Trophoblast cell (in vitro differentiated cells and primary cell): ENCODE measurements around the gene PTPRU.
A peak's percentile ranks its signal among the peaks of the same experiment; 100 is the strongest.

Source experiments
- DNase-seq, 2 donors: peaks; one replicate each; pipeline ENCODE4 v3.0.0-alpha.2; 2016
- H2AFZ ChIP-seq: 2 replicates; pipeline ENCODE4 v1.6.1; 2013; ENCODE audit warnings: low read length, moderate library complexity, mild to moderate bottlenecking; ENCODE audit not compliant: insufficient read depth, poor library complexity
- H2AK5ac ChIP-seq: 2 replicates; pipeline ENCODE4 v1.6.1; 2013; ENCODE audit warnings: mild to moderate bottlenecking, low read length
- H2BK120ac ChIP-seq: 2 replicates; pipeline ENCODE4 v1.6.1; 2013; ENCODE audit warnings: low read length, mild to moderate bottlenecking, moderate library complexity; ENCODE audit not compliant: insufficient read depth, poor library complexity
- H2BK12ac ChIP-seq: 2 replicates; pipeline ENCODE4 v1.6.1; 2013; ENCODE audit warnings: mild to moderate bottlenecking, low read length, moderate library complexity
- H2BK5ac ChIP-seq: 2 replicates; pipeline ENCODE4 v1.6.1; 2013; ENCODE audit warnings: low read length, low read depth, moderate library complexity, mild to moderate bottlenecking; ENCODE audit not compliant: poor library complexity
- H3K14ac ChIP-seq: 2 replicates; pipeline ENCODE4 v1.6.1; 2013; ENCODE audit warnings: mild to moderate bottlenecking, low read length
- H3K18ac ChIP-seq: 2 replicates; pipeline ENCODE4 v1.6.1; 2013; ENCODE audit warnings: mild to moderate bottlenecking, low read length
- H3K23ac ChIP-seq: 2 replicates; pipeline ENCODE4 v1.6.1; 2013; ENCODE audit warnings: low read length
- H3K27ac ChIP-seq: 2 replicates; pipeline ENCODE4 v1.5.1; 2013; ENCODE audit warnings: low read depth, mild to moderate bottlenecking, inconsistent platforms, low read length, moderate library complexity
- H3K27me3 ChIP-seq: 2 replicates; pipeline ENCODE4 v1.6.1; 2013; ENCODE audit warnings: inconsistent platforms, mild to moderate bottlenecking, low read length, moderate library complexity; ENCODE audit not compliant: insufficient read depth
- H3K36me3 ChIP-seq, 2 experiments: 1 replicate in 1 of 2; 2 replicates in 1 of 2; pipeline ENCODE4 v1.6.1; 2013; ENCODE audit warnings: low read length in 2 of 2, mild to moderate bottlenecking in 2 of 2, moderate library complexity in 1 of 2; ENCODE audit not compliant: insufficient read depth in 2 of 2, control insufficient read depth in 1 of 2
- H3K4ac ChIP-seq: 2 replicates; pipeline ENCODE4 v1.6.1; 2013; ENCODE audit warnings: low read depth, mild to moderate bottlenecking, low read length, moderate library complexity
- H3K4me1 ChIP-seq, 2 experiments: 1 replicate in 1 of 2; 2 replicates in 1 of 2; pipeline ENCODE4 v1.6.1; 2013; ENCODE audit warnings: low read length in 2 of 2, mild to moderate bottlenecking in 2 of 2, moderate library complexity in 1 of 2; ENCODE audit not compliant: insufficient read depth in 2 of 2, control insufficient read depth in 1 of 2
- H3K4me2 ChIP-seq: 2 replicates; pipeline ENCODE4 v1.6.1; 2013; ENCODE audit warnings: inconsistent platforms, mild to moderate bottlenecking, low read length, moderate library complexity
- H3K4me3 ChIP-seq: 2 replicates; pipeline ENCODE4 v1.5.1; 2013; ENCODE audit warnings: mild to moderate bottlenecking, low read depth, low read length, inconsistent platforms
- H3K79me1 ChIP-seq: one replicate; pipeline ENCODE4 v1.6.1; 2013; ENCODE audit warnings: low read length
- H3K79me2 ChIP-seq: 2 replicates; pipeline ENCODE4 v1.6.1; 2013; ENCODE audit warnings: low read length, mild to moderate bottlenecking; ENCODE audit not compliant: control insufficient read depth, insufficient read depth, poor library complexity
- H3K9ac ChIP-seq: 2 replicates; pipeline ENCODE4 v1.6.1; 2013; ENCODE audit warnings: mild to moderate bottlenecking, low read length
- H3K9me3 ChIP-seq: 2 replicates; pipeline ENCODE4 v1.6.1; 2013; ENCODE audit warnings: low read depth, mild to moderate bottlenecking, control low read depth, inconsistent platforms, low read length; ENCODE audit not compliant: insufficient read depth
- H4K12ac ChIP-seq: 2 replicates; pipeline ENCODE4 v1.6.1; 2013; ENCODE audit warnings: low read depth, mild to moderate bottlenecking, low read length, moderate library complexity
- H4K8ac ChIP-seq: 2 replicates; pipeline ENCODE4 v1.6.1; 2013; ENCODE audit warnings: low read depth, mild to moderate bottlenecking, low read length, moderate library complexity
- H4K91ac ChIP-seq: one replicate; pipeline ENCODE4 v1.6.1; 2013; ENCODE audit warnings: low read depth, mild to moderate bottlenecking, low read length, moderate library complexity
- WGBS: extraction: QIAGEN DNeasy Blood & Tissue Kit; methylation state at CpG from one replicate; pipeline ENCODE4 v1.1.7; 2013; ENCODE audit warnings: missing lambda C conversion rate; ENCODE audit not compliant: insufficient read length, insufficient coverage; ENCODE audit errors: extremely low coverage; 5-methylcytosine and 5-hydroxymethylcytosine counted together

PTPRU gene

DNA sequence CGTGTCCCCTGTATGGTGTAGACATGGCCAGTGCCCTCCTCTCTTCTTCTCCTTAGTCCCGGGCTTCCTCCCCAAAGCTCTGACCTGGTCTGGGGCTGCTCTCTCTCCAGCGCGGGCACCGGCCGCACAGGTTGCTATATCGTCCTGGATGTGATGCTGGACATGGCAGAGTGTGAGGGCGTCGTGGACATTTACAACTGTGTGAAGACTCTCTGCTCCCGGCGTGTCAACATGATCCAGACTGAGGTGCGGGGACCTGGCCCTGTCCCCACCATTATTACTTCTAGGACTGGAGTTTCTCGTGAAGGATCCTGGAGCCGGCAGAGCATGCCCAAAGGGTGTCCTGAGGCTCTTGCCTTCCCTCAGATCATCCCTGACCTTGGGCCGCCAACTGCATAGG, 78.9 kb downstream of the PTPRU start:
- Histone ChIP-seq H2BK12ac (no peak overlapping the region), H3K79me2 (no peaks in the 10 kb centered on the region), H3K4me3 (no peak overlapping the region), H3K9me3 (no peaks in the 10 kb centered on the region), H3K4ac (no peak overlapping the region), H4K8ac (no peak overlapping the region), H4K12ac (no peak overlapping the region), H4K91ac (no peak overlapping the region), H3K9ac (no peak overlapping the region), H3K4me2 (no peak overlapping the region), H3K4me1 (peaks cover 0 to under 1% of the 10 kb centered on the region in 2 experiments), H2BK5ac (no peak overlapping the region), H2AFZ (no peak overlapping the region), H3K18ac (no peak overlapping the region), H3K27ac (no peak overlapping the region), H3K36me3 (peaks cover 61 to 63% of the 10 kb centered on the region in 2 experiments), H2BK120ac (no peak overlapping the region), H3K27me3 (no peaks in the 10 kb centered on the region), H2AK5ac (no peak overlapping the region), H3K79me1 (no peaks in the 10 kb centered on the region), H3K14ac (no peak overlapping the region), H3K23ac (no peak overlapping the region)
- no CpG with 5 or more reads among the region's 15 CpGs for WGBS
- DNase-seq: no peak

- no CpG with 5 or more reads among the region's 4 CpGs for WGBS
- no peak overlapping the region for H3K4me3 ChIP-seq
Observed at GRCh38 chr1:29315876-29316275, 79.6 kb downstream of the PTPRU start.

DNA sequence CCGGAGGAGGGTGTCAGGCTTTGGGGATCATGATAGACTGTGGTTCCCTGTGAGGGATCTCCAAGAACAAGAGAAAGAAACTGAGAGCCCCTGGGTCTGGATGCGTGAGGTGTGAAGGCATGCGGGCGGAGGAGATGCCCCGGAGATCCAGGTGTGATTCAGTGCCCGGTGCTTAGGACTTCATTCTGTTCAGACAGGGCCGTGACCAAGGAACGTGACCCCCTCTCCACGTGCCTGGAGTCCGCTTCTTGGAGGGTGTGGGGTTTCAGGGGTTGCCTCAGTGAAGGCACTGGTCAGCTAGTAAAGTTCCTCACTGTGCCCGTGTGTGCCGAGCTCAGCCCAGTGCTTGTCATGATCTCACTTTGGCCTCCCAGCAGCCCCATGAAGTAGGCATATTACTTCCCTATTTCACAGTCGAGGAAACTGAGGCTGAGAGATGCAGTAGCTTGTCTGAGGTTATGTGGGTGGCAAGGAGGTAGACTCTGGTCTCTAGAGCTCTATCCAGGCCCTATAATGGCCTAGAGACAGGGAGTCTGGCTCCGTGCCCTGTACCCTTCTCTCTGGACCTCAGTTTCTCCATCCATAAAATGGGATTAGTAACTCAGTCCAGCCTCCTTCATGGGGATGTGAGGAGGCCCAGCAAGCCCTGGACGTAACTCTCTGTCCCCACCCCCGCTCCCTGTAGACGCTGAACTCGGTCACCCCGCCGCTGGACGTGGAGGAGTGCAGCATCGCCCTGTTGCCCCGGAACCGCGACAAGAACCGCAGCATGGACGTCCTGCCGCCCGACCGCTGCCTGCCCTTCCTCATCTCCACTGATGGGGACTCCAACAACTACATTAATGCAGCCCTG, 81.0 kb downstream of the PTPRU start:
- H2BK12ac ChIP-seq: no peak overlapping the region
- H3K4me2 ChIP-seq: no peak overlapping the region
- no peak for DNase-seq
- H3K27ac ChIP-seq: no peak overlapping the region
- no peak overlapping the region for H2BK5ac ChIP-seq
- no peak overlapping the region for H4K8ac ChIP-seq
- no peak overlapping the region for H3K14ac ChIP-seq
- no peak overlapping the region for H4K91ac ChIP-seq
- no peaks in the 10 kb centered on the region for H3K27me3 ChIP-seq
- H3K36me3 ChIP-seq: peaks cover 52 to 64% of the 10 kb centered on the region in 2 experiments
- no peak overlapping the region for H3K18ac ChIP-seq
- WGBS: no CpG with 5 or more reads among the region's 30 CpGs
- H3K9ac ChIP-seq: no peak overlapping the region
- H3K23ac ChIP-seq: no peak overlapping the region
- H3K9me3 ChIP-seq: no peaks in the 10 kb centered on the region
- no peak overlapping the region for H2AFZ ChIP-seq
- no peak overlapping the region for H3K4me3 ChIP-seq
- no peak overlapping the region for H2BK120ac ChIP-seq
- no peaks in the 10 kb centered on the region for H3K79me2 ChIP-seq
- H3K4ac ChIP-seq: no peak overlapping the region
- no peaks in the 10 kb centered on the region for H3K79me1 ChIP-seq
- H2AK5ac ChIP-seq: no peak overlapping the region
- H3K4me1 ChIP-seq: peaks cover 0 to 4% of the 10 kb centered on the region in 2 experiments
- H4K12ac ChIP-seq: peak overlapping the region; percentile 17

More at GRCh38 chr1:29315876-29316275, 79.6 kb downstream of the PTPRU start:
- no peaks in the 10 kb centered on the region for H3K79me2 ChIP-seq
- H2AK5ac ChIP-seq: no peak overlapping the region
- H4K12ac ChIP-seq: no peak overlapping the region
- H3K27ac ChIP-seq: no peak overlapping the region
- no peak overlapping the region for H3K4ac ChIP-seq
- no peaks in the 10 kb centered on the region for H3K9me3 ChIP-seq
- no peaks in the 10 kb centered on the region for H3K79me1 ChIP-seq
- H3K14ac ChIP-seq: no peak overlapping the region
- H3K9ac ChIP-seq: no peak overlapping the region
- H3K4me1 ChIP-seq: peaks cover 0 to 4% of the 10 kb centered on the region in 2 experiments
- no peak overlapping the region for H3K23ac ChIP-seq
- peaks cover 59 to 64% of the 10 kb centered on the region in 2 experiments for H3K36me3 ChIP-seq
- no peak overlapping the region for H3K18ac ChIP-seq
- no peak overlapping the region for H2BK5ac ChIP-seq
- DNase-seq: no peak
- H4K8ac ChIP-seq: no peak overlapping the region
- no peak overlapping the region for H2BK120ac ChIP-seq
- H3K4me2 ChIP-seq: no peak overlapping the region
- no peak overlapping the region for H4K91ac ChIP-seq
- H3K27me3 ChIP-seq: no peaks in the 10 kb centered on the region
- no peak overlapping the region for H2AFZ ChIP-seq
- no peak overlapping the region for H2BK12ac ChIP-seq

- Histone ChIP-seq H4K91ac (no peak overlapping the region), H4K12ac (no peak overlapping the region), H3K18ac (no peak overlapping the region), H3K14ac (no peak overlapping the region), H3K9ac (peak overlapping the region; percentile 44), H3K9me3 (no peaks in the 10 kb centered on the region), H3K79me1 (no peaks in the 10 kb centered on the region), H3K79me2 (no peaks in the 10 kb centered on the region), H3K27me3 (no peaks in the 10 kb centered on the region), H2AFZ (no peak overlapping the region), H3K23ac (no peak overlapping the region), H3K4me1 (peaks cover 0 to 4% of the 10 kb centered on the region in 2 experiments), H2BK120ac (no peak overlapping the region), H3K27ac (no peak overlapping the region), H2AK5ac (no peak overlapping the region), H3K4me2 (no peak overlapping the region), H3K4me3 (no peak overlapping the region), H2BK12ac (no peak overlapping the region), H3K4ac (no peak overlapping the region), H4K8ac (no peak overlapping the region), H2BK5ac (no peak overlapping the region), H3K36me3 (peaks cover 45 to 63% of the 10 kb centered on the region in 2 experiments)
- WGBS: no CpG with 5 or more reads among the region's 5 CpGs
- DNase-seq: no peak
Observed at GRCh38 chr1:29317916-29318530, 81.7 kb downstream of the PTPRU start.
